PC-3 (cell line): Measurements from ENCODE around the gene ETV3L. TPM values are rescaled to one million over a fixed set of nuclear protein-coding genes. Genes with fewer than 3 reads are reported as not detected.

ENCODE experiments used
- ATAC-seq: fragments of 200-7000 bp; cut with Tn5 transposase; 2 replicates; pipeline ENCODE4 v1.9.1; 2020; ENCODE audit warnings: mild to moderate bottlenecking, moderate library complexity
- BruUV-seq: library from RNA; stranded (reverse); fragments of 400-500 nt; replicated peaks from 2 replicates; lab custom pipeline; 2021; lab: Mats Ljungman, UMichigan
- CTCF ChIA-PET: fragments of 300-600 bp; sonication (Branson Sonifier 250); formaldehyde crosslinking; loops from one replicate; lab custom pipeline; 2022; ENCODE audit warnings: antibody characterized with exemption; lab: Charles Lee
- POLR2A ChIA-PET: fragments of 300-600 bp; sonication (Branson Sonifier 250); formaldehyde crosslinking; loops from one replicate; lab custom pipeline; 2022; ENCODE audit warnings: antibody characterized with exemption; ENCODE audit not compliant: unreplicated experiment; lab: Charles Lee
- DNase-seq: peaks from one replicate; pipeline ENCODE4 v3.0.0-alpha.2; 2015
- H2AFZ ChIP-seq: fragments of 300-600 bp; sonication (generic); 2 replicates; pipeline ENCODE4 v1.6.0; 2016; ENCODE audit warnings: antibody characterized with exemption, low read length
- H3F3A ChIP-seq: fragments of 300-600 bp; sonication (generic); one replicate; pipeline ENCODE4 v1.6.0; 2017; ENCODE audit warnings: antibody characterized with exemption, low read length, control low read depth, mild to moderate bottlenecking; ENCODE audit not compliant: unreplicated experiment
- H3K27ac ChIP-seq: fragments of 300-600 bp; sonication (generic); 2 replicates; pipeline ENCODE4 v1.5.1; 2016; ENCODE audit warnings: mild to moderate bottlenecking, low read length
- H3K27me3 ChIP-seq: fragments of 300-600 bp; sonication (generic); 2 replicates; pipeline ENCODE4 v1.6.1; 2016; ENCODE audit warnings: low read length, mixed read lengths
- H3K36me3 ChIP-seq: fragments of 300-600 bp; sonication (generic); 2 replicates; pipeline ENCODE4 v1.6.1; 2016; ENCODE audit warnings: low read depth, mixed run types, low read length, mixed read lengths
- H3K4me1 ChIP-seq: fragments of 300-600 bp; sonication (generic); 2 replicates; pipeline ENCODE4 v1.5.1; 2016; ENCODE audit warnings: low read length; ENCODE audit not compliant: insufficient read depth
- H3K4me2 ChIP-seq: fragments of 300-600 bp; sonication (generic); 2 replicates; pipeline ENCODE4 v1.6.0; 2016; ENCODE audit warnings: low read length
- H3K4me3 ChIP-seq: fragments of 300-600 bp; sonication (generic); 2 replicates; pipeline ENCODE4 v1.5.1; 2016; ENCODE audit warnings: mild to moderate bottlenecking, low read length, mixed read lengths
- H3K79me2 ChIP-seq: fragments of 300-600 bp; sonication (generic); 2 replicates; pipeline ENCODE4 v1.6.1; 2017; ENCODE audit warnings: low read length, mixed read lengths
- H3K9ac ChIP-seq: fragments of 300-600 bp; sonication (generic); 2 replicates; pipeline ENCODE4 v1.6.0; 2016; ENCODE audit warnings: mild to moderate bottlenecking, low read length
- H3K9me2 ChIP-seq: fragments of 300-600 bp; sonication (generic); replicated peaks from 2 replicates; pipeline ENCODE4 v1.6.1; 2016; ENCODE audit warnings: mixed run types, low read length, mixed read lengths
- H3K9me3 ChIP-seq: fragments of 300-600 bp; sonication (generic); 2 replicates; pipeline ENCODE4 v1.6.1; 2016; ENCODE audit warnings: low read length, mixed read lengths
- H4K20me1 ChIP-seq: fragments of 300-600 bp; sonication (generic); 2 replicates; pipeline ENCODE4 v1.6.1; 2016; ENCODE audit warnings: low read length, mixed read lengths
- EZH2 ChIP-seq: fragments of 300-600 bp; sonication (generic); IDR thresholded peaks from one replicate; pipeline ENCODE4 v1.6.1; 2017; ENCODE audit warnings: antibody characterized with exemption, mild to moderate bottlenecking, low read length; ENCODE audit not compliant: unreplicated experiment
- EZH2phosphoT487 ChIP-seq: fragments of 300-600 bp; sonication (generic); IDR thresholded peaks from 2 replicates; pipeline ENCODE4 v1.6.1; 2018; ENCODE audit warnings: mild to moderate bottlenecking, antibody characterized with exemption, low read length, borderline replicate concordance
- intact Hi-C: fragments of 100-400 bp; cut with micrococcal nuclease; formaldehyde crosslinking; loops from 2 replicates; pipeline ENCODE4 v1.9.0; 2023
- total RNA-seq: library from RNA; depleted of rRNA; stranded (reverse); fragments of >200 nt; gene quantifications from 2 replicates; pipeline ENCODE4 v1.2.3, GENCODE V29; 2014
- TF ChIP-seq, protein P1 (sequence below): fragments of 300-600 bp; sonication (generic); conservative IDR thresholded peaks from 2 replicates; pipeline ENCODE4 v1.5.1; 2017; ENCODE audit warnings: antibody characterized with exemption, low read depth, mild to moderate bottlenecking, low read length

ETV3L gene
- total RNA-seq, 1 experiment from 2014 or later: not detected

DNA sequence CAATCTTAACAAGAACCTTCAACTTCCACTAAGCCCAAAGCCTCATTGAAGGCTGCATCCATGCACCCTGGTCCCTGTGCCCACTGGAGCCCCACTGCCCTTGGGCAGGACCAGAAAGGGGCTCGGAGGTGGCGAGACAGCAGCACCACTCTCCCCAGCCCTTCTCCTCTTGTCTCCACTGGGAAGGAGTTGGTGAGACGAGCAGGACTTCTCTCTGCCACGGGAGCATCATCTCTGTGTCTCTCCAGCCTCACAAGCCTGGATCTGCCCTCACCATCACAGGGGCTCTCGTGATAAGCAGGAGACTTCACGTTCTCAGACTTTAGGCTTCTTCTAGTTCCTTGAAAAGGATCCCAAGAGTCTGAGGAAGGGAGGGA, 7.2 kb upstream of the ETV3L start:
- Histone ChIP-seq H3K27me3 (0 out of 2 replicates have a peak, but pooled peaks cover 9% of the 10 kb centered on the region), H3K9me3 (no peaks in the 10 kb centered on the region), H3K4me3 (no peak overlapping the region), H4K20me1 (no peaks in the 10 kb centered on the region), H3F3A (no peaks in the 10 kb centered on the region), H3K4me1 (peaks cover 22% of the 10 kb centered on the region), H3K9me2 (no peaks in the 10 kb centered on the region), H3K9ac (no peak overlapping the region; the same call in 1 of the 2 replicates), H3K36me3 (no peaks in the 10 kb centered on the region), H3K27ac (peak overlapping the region; percentile 23; the same call in 1 of the 2 replicates), H2AFZ (peak overlapping the region; percentile 49; the same call in 1 of the 2 replicates), H3K4me2 (peak overlapping the region; percentile 26; the same call in 1 of the 2 replicates), H3K79me2 (no peaks in the 10 kb centered on the region)
- intact Hi-C loops: no loop called here
- DNase-seq (no peak), ATAC-seq (peak; percentile 13; the same call in 1 of the 2 replicates)
- ChIA-PET CTCF (interaction anchor here (2.3 kb wide), 1 partner anchor 17 kb away, joined by 6 read pairs; no protein-coding TSS in a partner anchor), POLR2A (no interaction called here)
- TF ChIP-seq, protein P1, sequence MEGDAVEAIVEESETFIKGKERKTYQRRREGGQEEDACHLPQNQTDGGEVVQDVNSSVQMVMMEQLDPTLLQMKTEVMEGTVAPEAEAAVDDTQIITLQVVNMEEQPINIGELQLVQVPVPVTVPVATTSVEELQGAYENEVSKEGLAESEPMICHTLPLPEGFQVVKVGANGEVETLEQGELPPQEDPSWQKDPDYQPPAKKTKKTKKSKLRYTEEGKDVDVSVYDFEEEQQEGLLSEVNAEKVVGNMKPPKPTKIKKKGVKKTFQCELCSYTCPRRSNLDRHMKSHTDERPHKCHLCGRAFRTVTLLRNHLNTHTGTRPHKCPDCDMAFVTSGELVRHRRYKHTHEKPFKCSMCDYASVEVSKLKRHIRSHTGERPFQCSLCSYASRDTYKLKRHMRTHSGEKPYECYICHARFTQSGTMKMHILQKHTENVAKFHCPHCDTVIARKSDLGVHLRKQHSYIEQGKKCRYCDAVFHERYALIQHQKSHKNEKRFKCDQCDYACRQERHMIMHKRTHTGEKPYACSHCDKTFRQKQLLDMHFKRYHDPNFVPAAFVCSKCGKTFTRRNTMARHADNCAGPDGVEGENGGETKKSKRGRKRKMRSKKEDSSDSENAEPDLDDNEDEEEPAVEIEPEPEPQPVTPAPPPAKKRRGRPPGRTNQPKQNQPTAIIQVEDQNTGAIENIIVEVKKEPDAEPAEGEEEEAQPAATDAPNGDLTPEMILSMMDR: no peak
- no peak for TF ChIP-seq EZH2phosphoT487
- no peak for TF ChIP-seq EZH2
- BruUV-seq: no TSS peak

DNA sequence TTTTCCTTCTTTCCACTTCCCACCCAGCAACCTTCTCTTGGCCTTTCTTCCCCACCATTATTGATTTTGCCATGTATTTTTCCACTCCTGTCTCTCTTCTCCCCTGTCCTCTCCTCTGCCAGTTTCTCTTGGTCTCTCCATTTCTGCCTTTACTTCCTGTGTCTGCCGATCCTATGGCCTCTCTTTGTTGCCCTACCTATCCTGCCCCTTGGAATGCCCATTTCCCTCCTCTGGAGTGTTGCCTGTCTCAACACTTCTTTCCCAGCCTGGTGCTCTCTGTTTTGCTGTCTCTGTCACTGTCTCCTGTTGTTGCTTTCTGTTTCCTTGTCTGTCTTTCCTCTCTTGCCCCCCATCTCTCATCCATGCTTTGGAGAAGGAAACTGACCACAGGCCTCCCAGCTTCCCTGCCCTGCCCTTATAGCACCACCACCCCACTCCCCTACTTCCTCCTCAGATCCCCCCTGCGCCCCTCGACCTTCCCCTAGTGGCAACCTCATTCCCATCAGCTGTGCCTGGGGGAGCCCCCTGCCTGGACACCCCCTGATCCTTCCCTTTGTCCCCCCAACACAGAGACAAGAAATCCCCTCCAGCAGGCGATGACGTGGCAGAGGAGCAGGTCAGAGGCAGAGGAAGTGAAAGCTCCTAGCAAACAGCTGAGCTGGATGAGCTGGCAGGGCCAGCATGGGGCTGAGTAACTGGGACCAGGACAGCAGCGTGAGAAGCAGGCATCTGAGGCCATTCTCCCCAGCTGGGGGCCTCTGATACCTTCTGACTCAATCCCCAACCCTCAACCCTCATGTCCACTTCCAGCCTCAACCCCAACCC, 6.6 kb upstream of the ETV3L start:
- H3K27ac ChIP-seq: peak overlapping the region; percentile 23; the same call in 1 of the 2 replicates
- H3K4me2 ChIP-seq: peak overlapping the region; percentile 26
- peak; percentile 77 for DNase-seq

More for the DNA sequence above, 6.6 kb upstream of the ETV3L start:
- peaks cover 22% of the 10 kb centered on the region for H3K4me1 ChIP-seq
- no peaks in the 10 kb centered on the region for H3K9me2 ChIP-seq
- no peaks in the 10 kb centered on the region for H4K20me1 ChIP-seq
- H3K4me3 ChIP-seq: no peak overlapping the region
- CTCF ChIA-PET: interaction anchor here (2.3 kb wide), 1 partner anchor 16 kb away, joined by 6 read pairs; no protein-coding TSS in a partner anchor
- BruUV-seq: no TSS peak
- no peaks in the 10 kb centered on the region for H3K9me3 ChIP-seq
- peak; percentile 89 for ATAC-seq
- H3K36me3 ChIP-seq: no peaks in the 10 kb centered on the region
- H3F3A ChIP-seq: no peaks in the 10 kb centered on the region
- no peaks in the 10 kb centered on the region for H3K79me2 ChIP-seq
- peak overlapping the region; percentile 15; the same call in 1 of the 2 replicates for H3K9ac ChIP-seq
- H3K27me3 ChIP-seq: 0 out of 2 replicates have a peak, but pooled peaks cover 3% of the 10 kb centered on the region
- POLR2A ChIA-PET: no interaction called here
- H2AFZ ChIP-seq: peak overlapping the region; percentile 49; the same call in 1 of the 2 replicates
- intact Hi-C loops: no loop called here
- TF ChIP-seq EZH2 (no peak), EZH2phosphoT487 (no peak)
- TF ChIP-seq, protein P1: no peak
